NB4 (cell line): ENCODE measurements around the gene SYCP2L.

Experiments used
- DNase-seq: peaks from one replicate; pipeline ENCODE4 v3.0.0; 2010; ENCODE audit warnings: low read depth
- H3K4me3 ChIP-seq: one replicate; pipeline ENCODE4 v1.5.1; 2011; ENCODE audit warnings: mild to moderate bottlenecking, low read depth, low read length, moderate library complexity
- CTCF ChIP-seq: IDR thresholded peaks from one replicate; pipeline ENCODE4 v1.5.1; 2012; ENCODE audit warnings: low read depth, low read length
- MAX ChIP-seq: IDR thresholded peaks from 2 replicates; pipeline ENCODE4 v1.6.1; 2011; ENCODE audit warnings: low read depth, low read length
- MYC ChIP-seq: IDR thresholded peaks from 2 replicates; pipeline ENCODE4 v1.6.1; 2011; ENCODE audit warnings: low read depth, low read length
- POLR2A ChIP-seq: IDR thresholded peaks from 2 replicates; pipeline ENCODE4 v1.6.1; 2011; ENCODE audit warnings: mild to moderate bottlenecking; ENCODE audit not compliant: insufficient read length; ENCODE audit errors: extremely low read depth

Gene SYCP2L

GRCh38 chr6:10957414-10957886 is 70.6 kb downstream of the SYCP2L start:
- H3K4me3 ChIP-seq = no peak overlapping the region
- TF ChIP-seq MAX (no peak), MYC (no peak), POLR2A (no peak), CTCF (no peak)
- DNase-seq = no peak

GRCh38 chr6:10960171-10960570 is 73.3 kb downstream of the SYCP2L start:
- H3K4me3 ChIP-seq = no peak overlapping the region
- no peak for DNase-seq
- TF ChIP-seq CTCF = no peak
- TF ChIP-seq MAX = no peak
- TF ChIP-seq POLR2A = no peak
- no peak for TF ChIP-seq MYC

GRCh38 chr6:10961837-10962236 is 75.0 kb downstream of the SYCP2L start:
- DNase-seq = no peak
- TF ChIP-seq CTCF = no peak
- TF ChIP-seq MYC = no peak
- TF ChIP-seq POLR2A = no peak
- TF ChIP-seq MAX = no peak
- H3K4me3 ChIP-seq = no peak overlapping the region

- DNase-seq = no peak
- TF ChIP-seq MYC (no peak), CTCF (no peak)
- no peak overlapping the region for H3K4me3 ChIP-seq
Observed at GRCh38 chr6:10962673-10963072, 75.8 kb downstream of the SYCP2L start.

GRCh38 chr6:10963113-10963512 is 76.3 kb downstream of the SYCP2L start:
- H3K4me3 ChIP-seq = no peak overlapping the region
- no peak for DNase-seq
- TF ChIP-seq POLR2A (no peak), CTCF (no peak), MYC (no peak), MAX (no peak)

- no peak for DNase-seq
- TF ChIP-seq MAX (no peak), POLR2A (no peak), MYC (no peak), CTCF (no peak)
- no peak overlapping the region for H3K4me3 ChIP-seq
Observed at GRCh38 chr6:10964684-10965083, 77.8 kb downstream of the SYCP2L start.
